Fibroblast of skin of left quadriceps (primary cell): ENCODE measurements around the gene ATF1.
"Not testable (repeated sequence)": the region's sequence is repeated elsewhere in the genome, so short reads cannot be mapped to it uniquely, and the experiment has no call there.

Experiments used
- DNase-seq, 2 experiments: peaks; one replicate each; pipeline ENCODE4 v3.0.0-alpha.2; 2013; ENCODE audit warnings: low read depth in 2 of 2

Gene ATF1

DNA sequence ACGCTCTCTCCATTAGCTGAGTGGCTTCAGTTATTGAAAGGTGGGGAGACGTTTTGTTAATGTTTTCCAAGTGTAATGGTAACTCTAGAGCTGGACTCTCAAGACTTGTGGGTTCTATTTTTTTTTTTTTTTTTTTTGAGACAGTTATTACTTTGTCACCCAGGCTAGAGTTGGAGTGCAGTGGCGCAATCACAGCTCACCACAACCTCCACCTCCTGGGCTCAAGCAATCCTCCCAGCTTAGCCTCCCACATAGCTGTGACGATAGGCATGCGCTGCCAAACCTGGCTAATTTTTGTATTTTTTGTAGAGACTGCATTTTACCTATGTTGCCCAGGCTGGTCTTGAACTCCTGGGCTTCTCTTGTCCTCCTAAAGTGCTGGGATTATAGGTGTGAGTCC is 26.2 kb downstream of the ATF1 start:
- DNase-seq, result no peak

- DNase-seq, result no peak
Observed at GRCh38 chr12:50799908-50800307, 36.0 kb downstream of the ATF1 start.

- DNase-seq, result no peak
Observed at GRCh38 chr12:50803230-50803875, 39.5 kb downstream of the ATF1 start.

GRCh38 chr12:50806176-50806575 is 42.3 kb downstream of the ATF1 start:
- DNase-seq, result no peak

GRCh38 chr12:50809131-50809530 is 45.2 kb downstream of the ATF1 start:
- DNase-seq, result not testable (repeated sequence)

DNA sequence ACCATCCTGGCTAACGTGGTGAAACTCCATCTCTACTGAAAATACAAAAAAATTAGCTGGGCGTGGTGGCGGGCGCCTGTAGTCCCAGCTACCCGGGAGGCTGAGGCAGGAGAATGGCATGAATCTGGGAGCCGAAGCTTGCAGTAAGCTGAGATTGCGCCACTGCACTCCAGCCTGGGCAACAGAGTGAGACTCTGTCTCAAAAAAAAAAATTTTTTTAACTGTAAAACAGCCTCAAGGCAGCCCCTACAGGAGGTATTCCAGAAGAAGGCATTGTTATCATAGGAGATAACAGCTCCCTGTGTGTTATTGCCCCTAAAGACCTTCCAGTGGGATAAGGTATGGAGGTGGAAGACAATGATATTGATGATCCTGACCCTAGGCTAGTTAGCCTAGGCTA is 51.0 kb downstream of the ATF1 start:
- DNase-seq, result not testable (repeated sequence)

DNA sequence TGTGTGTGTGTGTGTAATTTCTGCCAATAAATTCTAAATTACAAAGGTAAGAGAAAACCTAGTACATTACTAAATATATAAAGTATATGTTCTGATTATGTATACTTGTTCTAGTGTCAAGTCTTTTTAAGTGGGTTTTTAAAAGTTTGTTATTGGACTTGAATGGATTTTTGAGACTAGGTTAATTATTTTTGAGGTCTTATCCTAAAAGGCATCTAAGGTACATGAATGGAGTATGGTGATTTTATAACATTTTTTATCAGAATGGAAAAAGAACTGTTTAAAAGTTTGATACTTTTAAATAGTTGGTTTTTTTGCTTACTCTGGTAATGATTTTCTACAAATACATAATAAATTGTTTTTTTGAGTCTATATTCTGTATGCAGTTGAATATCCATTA is 56.3 kb downstream of the ATF1 start:
- DNase-seq, result no peak

DNA sequence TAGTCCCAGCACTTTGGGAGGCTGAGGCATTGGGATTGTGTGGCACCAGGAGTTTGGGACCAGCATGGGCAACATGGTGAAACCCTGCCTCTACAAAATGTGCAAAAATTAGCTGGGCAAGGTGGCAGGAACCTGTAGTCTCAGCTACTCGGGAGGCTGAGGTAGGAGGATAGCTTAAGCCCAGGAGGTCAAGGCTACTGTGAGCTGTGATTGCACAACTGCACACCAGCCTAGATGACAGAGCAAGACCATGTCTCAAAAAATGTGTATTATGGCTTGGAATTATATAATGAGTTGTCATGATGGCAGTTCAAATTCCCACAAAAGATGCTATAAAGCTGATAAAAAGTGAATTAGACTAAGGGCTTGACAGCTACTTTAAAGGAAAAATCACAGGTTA is 58.2 kb downstream of the ATF1 start:
- no peak for DNase-seq

- DNase-seq, result not testable (repeated sequence)
Observed at GRCh38 chr12:50823724-50824123, 59.8 kb downstream of the ATF1 start.

- DNase-seq, result no peak
Observed at GRCh38 chr12:50824914-50825313, 61.0 kb downstream of the ATF1 start.

DNA sequence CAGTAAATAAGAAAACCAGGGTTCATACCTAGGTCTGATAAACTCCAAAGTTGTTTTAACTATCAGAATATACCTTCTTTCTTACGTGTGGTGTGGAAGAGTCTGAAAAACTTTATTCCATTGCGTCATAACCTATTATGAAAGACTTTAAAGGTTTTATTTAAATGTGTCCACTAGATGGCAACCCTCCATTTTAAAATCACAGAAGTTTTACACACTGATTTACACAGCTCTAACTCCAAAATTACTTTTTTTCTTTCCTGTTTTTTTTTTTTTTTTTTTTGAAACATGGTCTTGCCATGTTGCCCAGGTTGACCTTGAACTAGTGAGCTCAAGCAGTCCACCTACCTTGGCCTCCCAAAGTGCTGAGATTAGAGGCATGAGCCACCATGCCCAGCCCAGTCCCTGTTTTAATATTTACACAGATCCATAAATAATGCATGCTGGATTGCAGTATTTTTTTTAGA is 61.5 kb downstream of the ATF1 start:
- peak; percentile 53 to 55 for DNase-seq

DNA sequence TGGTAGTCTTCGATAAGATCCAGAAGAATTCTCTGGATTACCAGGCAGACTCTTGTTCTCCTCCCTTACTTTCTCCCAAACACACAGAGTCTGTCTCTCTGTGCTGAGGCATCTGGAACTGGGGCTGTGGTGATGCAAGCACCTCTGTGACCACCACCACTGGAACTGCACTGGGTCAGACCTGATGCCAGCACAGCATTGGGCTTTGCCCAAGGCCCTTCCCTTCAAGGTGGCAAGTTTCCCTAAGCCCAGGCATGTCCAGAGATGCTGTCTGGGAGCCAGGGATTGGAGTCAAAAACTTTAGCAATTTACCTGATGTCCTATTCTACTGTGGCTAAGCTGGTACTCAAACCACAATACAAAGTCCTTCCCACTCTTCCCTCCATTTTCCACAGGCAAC is 64.2 kb downstream of the ATF1 start:
- no peak for DNase-seq

GRCh38 chr12:50828886-50829285 is 65.0 kb downstream of the ATF1 start:
- no peak for DNase-seq

GRCh38 chr12:50833801-50834200 is 69.9 kb downstream of the ATF1 start:
- DNase-seq, result not testable (repeated sequence)

DNA sequence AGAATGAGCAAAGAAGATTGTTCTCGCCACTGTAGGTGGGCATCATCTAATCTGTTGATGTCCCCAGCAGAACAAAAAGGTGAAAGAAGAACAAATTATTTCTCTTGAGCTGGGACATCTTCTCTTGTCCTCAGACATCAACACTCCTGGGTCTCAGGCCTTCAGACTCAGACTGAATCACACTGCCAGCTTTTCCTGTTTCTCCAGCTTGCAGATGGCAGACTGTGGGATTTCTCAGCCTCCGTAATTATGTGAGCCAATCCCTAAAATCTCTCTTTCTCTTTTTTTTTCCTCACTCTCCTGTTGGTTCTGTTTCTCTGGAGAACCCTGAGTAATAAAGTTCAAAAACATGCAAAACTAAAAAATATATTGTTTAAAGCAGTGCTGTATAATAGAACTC is 75.1 kb downstream of the ATF1 start:
- DNase-seq, result no peak

DNA sequence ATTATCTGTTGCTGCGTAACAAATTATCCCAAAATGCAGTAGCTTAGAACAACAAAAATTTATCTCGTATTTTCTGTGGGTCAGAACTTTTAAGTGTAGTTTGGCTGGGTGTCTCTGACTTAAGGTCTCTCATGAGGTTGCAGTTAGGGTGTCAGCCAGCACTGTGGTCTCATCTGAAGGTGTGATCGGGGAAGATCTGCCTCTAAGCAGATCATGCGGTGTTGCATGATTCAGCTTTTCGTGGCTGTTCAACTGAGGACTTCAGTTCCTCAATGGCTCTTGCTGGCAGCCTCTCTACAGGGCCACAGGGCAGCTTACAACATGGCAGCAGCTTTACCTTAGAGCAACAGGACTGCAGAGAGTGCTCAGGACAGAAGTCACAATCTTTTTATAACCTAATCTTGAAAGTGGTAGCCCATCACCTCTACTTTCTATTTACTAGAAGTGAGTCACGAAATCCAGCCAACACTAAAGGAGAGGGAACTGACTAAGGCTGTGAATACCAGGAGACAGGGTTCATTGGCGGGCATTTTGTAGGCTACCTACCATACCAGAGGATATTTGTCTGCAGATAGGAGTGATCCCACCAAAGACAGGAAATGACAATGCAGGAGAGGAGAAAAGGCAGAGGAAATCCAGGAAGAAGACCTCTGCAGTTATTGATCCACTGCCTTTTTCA is 77.0 kb downstream of the ATF1 start:
- DNase-seq, result no peak

DNA sequence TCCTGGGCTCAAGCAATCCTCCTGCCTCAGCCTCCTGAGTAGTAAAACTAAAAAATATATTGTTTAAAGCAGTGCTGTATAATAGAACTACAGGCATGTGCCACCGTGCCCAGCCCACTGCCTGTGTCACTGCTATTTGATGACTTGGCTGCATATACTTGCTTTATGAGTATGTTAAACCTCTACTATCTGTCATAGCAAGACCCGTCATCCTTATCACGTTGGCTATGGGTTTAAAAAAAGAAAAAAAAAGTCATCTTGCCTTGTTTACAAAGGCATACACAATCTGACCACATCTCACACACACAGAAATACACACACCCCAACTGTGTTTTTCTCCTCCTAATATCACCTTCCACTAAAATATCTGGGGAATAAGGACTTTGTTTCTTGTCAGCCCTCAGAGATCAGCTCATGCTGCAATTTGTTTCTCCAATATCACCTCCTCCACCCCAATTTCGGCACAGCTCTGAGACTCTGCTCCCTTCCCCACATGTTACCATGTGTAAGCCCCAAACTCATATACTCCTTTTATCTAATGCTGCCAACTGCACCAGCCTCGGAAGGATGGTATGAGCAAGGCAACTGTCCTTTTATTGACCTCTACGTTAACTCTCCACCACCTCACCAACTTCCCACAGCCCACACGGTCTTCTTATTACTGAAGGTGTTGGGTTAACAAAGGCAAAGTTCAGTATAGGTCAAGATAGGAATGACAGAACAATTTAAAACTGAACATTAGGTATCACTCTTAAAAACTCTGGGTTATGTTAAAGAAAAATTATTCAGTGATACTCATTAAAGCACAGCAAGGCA is 78.0 kb downstream of the ATF1 start:
- DNase-seq, result no peak

DNA sequence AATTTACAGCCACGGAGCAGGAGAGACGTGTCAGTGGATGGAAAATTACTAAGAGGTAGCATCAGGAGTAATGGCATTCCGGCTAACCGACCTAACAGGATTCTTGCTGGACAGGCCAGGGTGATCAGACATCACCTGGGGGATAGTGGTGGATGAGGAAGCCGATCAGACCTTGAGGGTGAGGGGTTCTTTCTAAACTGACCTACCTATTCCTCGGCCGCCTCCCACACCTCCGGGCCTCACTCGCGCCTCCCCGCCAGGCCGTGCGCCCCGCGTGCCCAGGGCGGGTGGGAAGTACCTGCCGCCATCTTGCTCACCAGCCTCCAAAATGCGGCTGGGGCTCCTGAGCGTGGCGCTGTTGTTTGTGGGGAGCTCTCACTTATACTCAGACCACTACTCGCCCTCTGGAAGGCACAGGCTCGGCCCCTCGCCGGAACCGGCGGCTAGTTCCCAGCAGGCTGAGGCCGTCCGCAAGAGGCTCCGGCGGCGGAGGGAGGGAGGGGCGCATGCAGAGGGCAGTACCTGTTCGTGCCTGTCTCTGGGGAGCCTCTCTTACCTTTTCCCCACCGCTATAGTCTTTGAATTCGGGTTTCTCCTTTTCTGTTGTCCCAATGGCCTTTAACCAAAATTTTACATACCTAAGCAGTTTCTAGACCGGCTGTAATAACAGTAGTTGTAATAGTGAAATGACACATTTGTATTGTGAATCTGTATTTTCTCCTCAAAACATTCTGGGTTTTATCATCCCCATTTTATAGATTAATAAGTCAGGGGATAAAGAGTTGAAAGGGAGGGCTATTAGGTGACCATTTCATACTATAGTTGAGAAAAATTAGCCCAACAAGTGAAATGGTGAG is 79.0 kb downstream of the ATF1 start, which contains the start of gene TMPRSS12:
TMPRSS12 (plus strand) TSS at position 290 of the 857 bp plus-strand sequence; CDS start at position 329, 39 bp downstream.
- no peak for DNase-seq

GRCh38 chr12:50845021-50845647 is 81.2 kb downstream of the ATF1 start:
- no peak for DNase-seq

GRCh38 chr12:50848963-50849362 is 85.1 kb downstream of the ATF1 start:
- no peak for DNase-seq

DNA sequence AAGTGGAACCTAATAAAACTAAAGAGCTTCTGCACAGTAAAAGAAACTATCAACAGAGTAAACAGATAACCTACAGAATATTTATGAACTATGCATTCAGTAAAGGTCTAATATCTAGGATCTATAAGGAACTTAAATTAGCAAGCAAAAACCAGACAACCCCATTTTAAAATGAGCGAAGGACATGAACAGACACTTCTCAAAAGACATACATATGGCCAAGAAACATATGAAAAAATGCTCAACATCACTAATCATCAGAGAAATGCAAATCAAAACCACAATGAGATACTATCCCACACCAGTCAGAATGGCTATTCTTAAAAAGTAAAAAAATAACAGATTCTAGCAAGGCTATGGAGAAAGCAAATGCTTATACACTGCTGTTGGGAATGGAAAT is 91.3 kb downstream of the ATF1 start:
- not testable (repeated sequence) for DNase-seq
